ENCODE data around the gene NRG3.

DNA sequence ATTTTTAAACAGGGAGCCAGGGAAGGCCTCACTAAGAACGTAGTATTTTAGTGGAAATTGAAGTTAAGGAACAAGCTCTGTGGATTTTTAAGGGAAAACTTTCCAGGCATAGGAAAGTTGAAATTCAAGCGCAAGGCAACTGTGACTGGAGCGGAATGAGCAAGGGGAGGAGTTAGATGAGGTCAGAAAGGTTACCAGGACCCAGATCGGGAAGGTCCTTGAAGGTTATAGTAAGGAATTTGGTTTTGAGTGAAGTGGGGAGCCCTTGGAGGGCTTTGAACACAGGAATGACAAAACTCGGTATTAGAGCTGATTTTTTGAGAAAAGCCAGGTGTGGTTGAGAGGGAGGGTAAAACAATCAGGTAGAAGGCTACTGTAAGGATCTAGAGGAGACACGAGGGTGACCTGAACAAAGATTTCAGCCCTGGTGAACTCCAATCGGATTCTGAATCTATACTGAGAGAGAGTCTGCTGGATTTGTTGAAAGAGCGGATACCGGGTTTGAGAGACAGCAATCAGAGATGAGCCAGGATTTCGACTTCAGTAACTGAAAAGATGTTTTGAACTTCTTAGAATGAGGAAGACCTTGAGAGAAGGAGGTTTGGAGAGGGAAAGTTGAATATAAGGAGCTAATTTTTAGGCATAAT lies 1013.9 kb downstream of the NRG3 start:
- TF ChIP-seq EZH2phosphoT487 (IDR thresholded peaks at IDR 0.05; ENCODE audit: borderline replicate concordance, low read length), result no peak
- TF ChIP-seq, protein P1, sequence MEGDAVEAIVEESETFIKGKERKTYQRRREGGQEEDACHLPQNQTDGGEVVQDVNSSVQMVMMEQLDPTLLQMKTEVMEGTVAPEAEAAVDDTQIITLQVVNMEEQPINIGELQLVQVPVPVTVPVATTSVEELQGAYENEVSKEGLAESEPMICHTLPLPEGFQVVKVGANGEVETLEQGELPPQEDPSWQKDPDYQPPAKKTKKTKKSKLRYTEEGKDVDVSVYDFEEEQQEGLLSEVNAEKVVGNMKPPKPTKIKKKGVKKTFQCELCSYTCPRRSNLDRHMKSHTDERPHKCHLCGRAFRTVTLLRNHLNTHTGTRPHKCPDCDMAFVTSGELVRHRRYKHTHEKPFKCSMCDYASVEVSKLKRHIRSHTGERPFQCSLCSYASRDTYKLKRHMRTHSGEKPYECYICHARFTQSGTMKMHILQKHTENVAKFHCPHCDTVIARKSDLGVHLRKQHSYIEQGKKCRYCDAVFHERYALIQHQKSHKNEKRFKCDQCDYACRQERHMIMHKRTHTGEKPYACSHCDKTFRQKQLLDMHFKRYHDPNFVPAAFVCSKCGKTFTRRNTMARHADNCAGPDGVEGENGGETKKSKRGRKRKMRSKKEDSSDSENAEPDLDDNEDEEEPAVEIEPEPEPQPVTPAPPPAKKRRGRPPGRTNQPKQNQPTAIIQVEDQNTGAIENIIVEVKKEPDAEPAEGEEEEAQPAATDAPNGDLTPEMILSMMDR (IDR thresholded peaks at IDR 0.05; ENCODE audit: low read depth, low read length, poor library complexity, severe bottlenecking), result no peak

All from DOHH2 (cell line).